ENCODE measurements around the gene GABPB1. TPM values are rescaled to one million over a fixed set of nuclear protein-coding genes. Genes with fewer than 3 reads are reported as not detected.

The GABPB1 gene
- total and polyA plus RNA-seq, 2 of the 13 experiments (the other 11 are each of a cell fraction or from before 2014, with no cell fraction given), result 17.5 to 39.5 TPM

- CTCF ChIA-PET (ENCODE audit: low intra/inter-chr PET ratio, low total read pairs), result no interaction called here
- 100% methylated on average over 2 of the region's 2 CpGs for WGBS (ENCODE audit: low lambda C conversion rate)
- H3K9me3 ChIP-seq (ENCODE audit: low read length), result no peaks in the 10 kb centered on the region
Measured at GRCh38 chr15:50365570-50365969, 10.6 kb upstream of the GABPB1 start.

GRCh38 chr15:50363612-50364011, 8.6 kb upstream of the GABPB1 start:
- POLR2A ChIA-PET, result interaction anchor here (1.0 kb wide), 1 partner anchor 60 kb away, joined by 3 read pairs; the partner anchor contains the start of gene USP8
- ATAC-seq, result no peak
- FAIRE-seq, result no peak

More at GRCh38 chr15:50365570-50365969, 10.6 kb upstream of the GABPB1 start:
- Histone ChIP-seq H2AFZ (ENCODE audit: low read length) (no peak overlapping the region), H3K4me3 (replicated peaks in 1 of 3; ENCODE audit: insufficient read depth in 1 of 3, low read depth in 2 of 3, low read length in 3 of 3) (no peak overlapping the region), H3K79me2 (ENCODE audit: insufficient read depth, low read length) (no peaks in the 10 kb centered on the region), H3K4me2 (ENCODE audit: low read depth, low read length) (no peak overlapping the region), H4K20me1 (ENCODE audit: insufficient read depth, low read length) (no peaks in the 10 kb centered on the region; the same call in 1 of the 2 replicates), H3K4me1 (ENCODE audit: insufficient read depth, low read length) (peaks cover 15% of the 10 kb centered on the region), H3K9ac (ENCODE audit: insufficient read depth, low read depth, low read length) (no peak overlapping the region), H3K36me3 (replicated peaks in 1 of 2; ENCODE audit: control insufficient read depth in 1 of 2, insufficient read depth in 2 of 2, low read length in 2 of 2) (peaks cover 0 to 7% of the 10 kb centered on the region in 2 experiments; a peak in 3 of 5 replicates), H3K27ac (ENCODE audit: extremely low read length, insufficient read depth, low read length) (no peak overlapping the region), H3K27me3 (ENCODE audit: control insufficient read depth in 1 of 2, insufficient read depth in 2 of 2, low read length in 2 of 2) (no peaks in the 10 kb centered on the region)
- in situ Hi-C loops (cut with HindIII; ENCODE audit: extremely low pct_ligation_motif_present, low pct_unique_long_range_greater_than_20kb), result no loop called here
- ATAC-seq, result no peak
- no peak for TF ChIP-seq MAFK (conservative IDR thresholded peaks at IDR 0.05 in 1 of 2, IDR thresholded peaks at IDR 0.05 in 1 of 2; ENCODE audit: low read length in 2 of 2)
- TF ChIP-seq ZNF713 (CRISPR knock-in tag; IDR thresholded peaks at IDR 0.05), result no peak
- BruUV-seq (replicated peaks), result no TSS peak
- POLR2A ChIA-PET, result interaction anchor here (0.9 to 1.6 kb wide), 2 partner anchors 11 to 12 kb away, joined by 4 read pairs; partner anchors contain the start of gene GABPB1
- no peak for FAIRE-seq
- intact Hi-C loops (cut with micrococcal nuclease; ENCODE audit: unreplicated experiment), result no loop called here
- DNase-seq (ENCODE audit: low spot score), result no peak

More at GRCh38 chr15:50363612-50364011, 8.6 kb upstream of the GABPB1 start:
- no TSS peak for BruUV-seq (replicated peaks)
- DNase-seq (ENCODE audit: low spot score), result no peak
- peaks cover 1 to 10% of the 10 kb centered on the region in 2 experiments; a peak in 3 of 5 replicates for H3K36me3 ChIP-seq (replicated peaks in 1 of 2; ENCODE audit: control insufficient read depth in 1 of 2, insufficient read depth in 2 of 2, low read length in 2 of 2)
- WGBS (ENCODE audit: low lambda C conversion rate), result 92% methylated on average over 2 of the region's 2 CpGs
- no peaks in the 10 kb centered on the region for H3K9me3 ChIP-seq (ENCODE audit: low read length)
- no peak overlapping the region for H3K27ac ChIP-seq (ENCODE audit: extremely low read length, insufficient read depth, low read length)
- CTCF ChIA-PET (ENCODE audit: low intra/inter-chr PET ratio, low total read pairs), result no interaction called here
- peaks cover 3% of the 10 kb centered on the region for H3K79me2 ChIP-seq (ENCODE audit: insufficient read depth, low read length)
- peaks cover 10% of the 10 kb centered on the region for H3K4me1 ChIP-seq (ENCODE audit: insufficient read depth, low read length)
- no peak overlapping the region for H3K4me3 ChIP-seq (replicated peaks in 1 of 3; ENCODE audit: insufficient read depth in 1 of 3, low read depth in 2 of 3, low read length in 3 of 3)
- H3K4me2 ChIP-seq (ENCODE audit: low read depth, low read length), result no peak overlapping the region
- intact Hi-C loops (cut with micrococcal nuclease; ENCODE audit: unreplicated experiment) (no loop called here), in situ Hi-C loops (cut with HindIII; ENCODE audit: extremely low pct_ligation_motif_present, low pct_unique_long_range_greater_than_20kb) (no loop called here)
- no peaks in the 10 kb centered on the region for H3K27me3 ChIP-seq (ENCODE audit: control insufficient read depth in 1 of 2, insufficient read depth in 2 of 2, low read length in 2 of 2)
- no peak overlapping the region for H2AFZ ChIP-seq (ENCODE audit: low read length)
- H3K9ac ChIP-seq (ENCODE audit: insufficient read depth, low read depth, low read length), result no peak overlapping the region
- TF ChIP-seq ZNF772 (CRISPR knock-in tag; IDR thresholded peaks at IDR 0.05) (no peak), HMG20B (CRISPR knock-in tag; conservative IDR thresholded peaks at IDR 0.05) (no peak), ZBTB3 (CRISPR knock-in tag; IDR thresholded peaks at IDR 0.05; ENCODE audit: borderline replicate concordance, low read depth) (peak; percentile 91; the same call in 1 of the 2 replicates)
- H4K20me1 ChIP-seq (ENCODE audit: insufficient read depth, low read length), result peaks cover 5% of the 10 kb centered on the region; the same call in 1 of the 2 replicates

Measured in HepG2 (cell line).